ENCODE measurements around the gene PRKX.
"Not testable (repeated sequence)": the region's sequence is repeated elsewhere in the genome, so short reads cannot be mapped to it uniquely, and the experiment has no call there.

The PRKX gene

DNA sequence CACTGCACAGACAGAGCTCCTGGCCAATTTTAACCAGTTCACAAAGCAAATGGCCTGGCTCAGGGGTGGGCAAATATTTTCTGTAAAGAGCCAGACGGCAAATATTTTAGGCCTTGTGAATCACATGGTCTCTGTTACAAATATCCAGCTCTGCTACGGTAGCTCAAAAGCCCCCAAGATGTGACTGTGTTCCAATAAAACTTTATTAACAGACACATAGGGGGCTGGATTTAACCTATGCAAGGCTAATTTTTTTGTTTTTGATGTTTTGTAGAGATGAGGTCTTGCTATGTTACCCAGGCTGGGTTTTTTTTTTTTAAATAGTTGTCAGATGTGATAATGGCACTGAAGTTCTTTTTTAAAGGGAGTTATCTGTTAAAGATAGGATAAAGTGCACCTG is 65.4 kb downstream of the PRKX start:
- DNase-seq: no peak

DNA sequence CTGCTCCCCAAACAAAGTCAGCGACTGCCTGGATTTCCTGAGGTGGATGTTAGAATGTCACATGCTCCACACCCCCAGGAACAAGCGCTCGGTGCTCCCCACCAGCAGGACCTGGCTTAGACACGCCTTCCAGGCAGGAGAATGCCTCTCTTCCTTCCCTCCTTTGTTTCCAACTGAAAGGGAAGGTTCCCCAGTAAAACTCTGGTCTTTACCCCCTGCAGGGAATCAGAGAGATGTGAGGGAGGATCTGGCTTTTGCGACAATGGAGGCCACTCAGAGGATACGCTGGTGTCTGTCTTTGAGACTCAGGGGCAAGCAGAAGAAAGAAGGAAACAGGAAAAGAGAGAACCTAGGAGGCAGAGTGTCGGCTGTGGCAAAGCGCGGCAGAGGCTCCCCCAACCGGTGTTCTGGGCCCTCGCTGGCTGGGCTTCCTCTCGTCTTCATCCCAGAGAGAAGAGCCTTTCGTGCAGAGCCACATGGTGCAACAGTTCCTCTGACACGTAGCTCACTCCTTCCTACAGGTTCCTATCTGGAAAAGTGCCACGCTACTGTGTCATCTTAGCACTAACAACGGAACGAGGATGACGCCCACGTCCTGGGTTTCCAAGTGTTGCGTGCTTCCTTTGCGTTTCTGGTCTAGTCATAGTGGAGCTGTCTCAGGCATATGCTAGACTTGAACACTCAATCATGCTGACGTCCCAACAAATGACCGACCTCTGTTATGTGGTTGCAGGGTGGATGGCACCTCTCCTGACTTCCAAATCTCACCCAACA is 73.4 kb downstream of the PRKX start:
- DNase-seq: not testable (repeated sequence)

DNA sequence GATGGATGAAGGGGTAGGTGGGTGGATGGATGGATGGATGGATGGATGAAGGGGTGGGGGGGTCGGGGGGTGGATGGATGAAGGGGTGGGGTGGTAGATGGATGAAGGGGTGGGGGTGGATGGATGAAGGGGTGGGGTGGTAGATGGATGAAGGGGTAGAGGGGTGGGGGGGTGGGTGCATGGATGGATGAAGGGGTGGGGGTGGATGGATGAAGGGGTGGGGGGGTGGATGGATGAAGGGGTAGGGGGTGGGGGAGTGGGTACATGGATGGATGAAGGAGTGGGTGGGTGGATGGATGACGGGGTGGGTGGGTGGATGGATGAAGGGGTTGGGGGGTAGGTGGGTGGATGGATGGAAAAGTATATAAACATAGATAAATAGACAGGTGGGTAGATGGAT is 74.2 kb downstream of the PRKX start:
- no peak for DNase-seq

- DNase-seq: peak in 1 of 2 experiments; percentile 0
These were observed 75.1 kb downstream of the PRKX start for GRCh38 chrX:3638280-3638873.

- DNase-seq: no peak
These were observed 76.6 kb downstream of the PRKX start for GRCh38 chrX:3636803-3637202.

DNA sequence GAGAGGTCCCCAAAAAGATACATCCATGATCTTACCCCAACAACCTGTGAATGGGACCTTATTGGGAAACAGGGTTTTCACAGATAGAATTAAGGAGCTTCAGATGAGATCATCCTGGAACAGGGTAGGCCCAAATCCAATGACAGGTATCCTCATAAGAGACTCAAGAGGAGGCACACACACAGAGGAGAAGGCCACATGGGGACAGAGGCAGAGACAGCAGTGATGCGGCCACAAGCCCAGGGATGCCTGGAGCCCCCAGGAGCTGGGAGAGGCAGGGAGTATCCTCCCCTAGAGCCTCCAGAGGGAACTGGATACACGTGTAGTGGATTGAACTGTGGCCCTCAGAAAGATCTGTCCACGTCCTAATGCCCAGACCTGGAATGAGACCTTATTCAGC is 82.3 kb downstream of the PRKX start:
- no peak for DNase-seq

GRCh38 chrX:3627594-3627993 is 85.9 kb downstream of the PRKX start:
- no peak for DNase-seq

GRCh38 chrX:3621414-3621813 is 92.0 kb downstream of the PRKX start:
- DNase-seq: no peak

DNA sequence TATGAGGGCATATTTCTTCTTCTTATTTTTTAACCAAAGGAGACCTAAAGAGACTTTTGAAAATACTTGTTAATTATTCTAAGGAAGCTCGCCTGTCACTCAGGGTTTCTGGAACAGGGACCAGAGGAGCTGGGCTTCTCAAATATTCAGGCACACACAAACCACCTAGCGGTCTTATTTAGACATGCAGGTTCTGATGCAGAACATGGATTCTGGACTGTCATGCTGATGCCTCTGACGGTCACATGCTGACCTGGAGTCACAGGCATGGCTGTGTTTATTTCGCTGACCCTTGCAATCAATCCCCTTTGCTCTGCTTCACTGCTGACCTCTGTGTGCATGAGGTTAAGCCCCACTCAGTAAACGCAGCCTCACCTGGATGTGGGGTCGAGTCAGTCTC is 101.7 kb downstream of the PRKX start:
- DNase-seq: not testable (repeated sequence)

- DNase-seq: no peak
These were observed 103.6 kb downstream of the PRKX start for GRCh38 chrX:3609810-3610209.

DNA sequence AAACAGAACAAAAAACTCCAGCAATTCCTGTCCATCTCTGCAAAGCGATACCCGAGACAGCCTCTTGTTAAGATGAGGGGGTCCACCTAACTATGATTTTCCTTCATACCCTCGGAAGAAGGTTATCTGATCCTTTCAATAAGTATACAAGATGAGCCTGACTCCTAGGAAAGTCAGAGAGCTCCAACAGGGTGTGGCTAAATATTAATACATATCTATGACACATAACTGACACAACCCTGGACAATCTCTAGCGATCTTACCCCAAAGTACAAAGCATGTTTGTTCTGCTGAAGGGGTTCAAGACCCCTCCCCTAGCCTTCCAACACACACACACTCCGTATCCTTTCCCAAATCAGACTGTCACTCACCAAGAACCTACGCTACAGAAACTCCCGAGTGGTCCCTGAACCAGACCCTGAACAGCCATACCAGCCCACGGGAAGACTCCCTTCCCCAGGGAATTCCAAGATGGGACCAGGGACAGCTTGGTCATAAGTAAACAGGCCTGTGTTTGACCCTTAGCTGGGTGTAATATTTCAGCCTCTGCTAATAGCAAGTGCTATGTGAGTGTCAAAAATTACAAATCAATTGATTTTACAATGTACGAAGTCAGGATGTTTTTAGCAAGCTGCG is 110.3 kb downstream of the PRKX start:
- DNase-seq: no peak

GRCh38 chrX:3599802-3600430 is 113.5 kb downstream of the PRKX start:
- DNase-seq: no peak

- DNase-seq: no peak
These were observed 114.7 kb downstream of the PRKX start for GRCh38 chrX:3598709-3599108.

DNA sequence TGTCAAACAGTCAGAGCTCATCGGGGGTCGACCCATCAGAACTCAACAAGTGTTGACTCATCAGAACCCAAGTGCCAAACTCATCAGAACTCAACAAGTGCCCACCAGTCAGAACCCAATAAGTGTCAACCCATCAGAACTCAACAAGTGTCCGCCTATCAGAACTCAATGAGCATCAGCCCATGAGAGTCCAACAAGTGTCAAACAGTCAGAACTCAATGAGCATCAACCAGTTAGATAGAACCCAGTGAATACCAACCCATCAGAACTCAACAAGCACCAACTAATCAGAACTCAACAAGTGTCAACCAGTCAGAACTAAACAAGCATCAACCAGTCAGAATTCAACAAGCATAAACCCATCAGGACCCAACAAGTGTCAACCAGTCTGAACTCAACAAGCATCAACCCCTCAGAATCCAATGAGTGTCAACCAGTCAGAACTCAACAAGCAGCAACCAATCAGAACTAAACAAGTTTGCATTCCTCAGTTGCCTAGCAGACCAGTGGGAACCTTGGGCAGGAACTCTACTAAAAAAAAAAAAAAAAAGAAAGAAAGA is 115.3 kb downstream of the PRKX start:
- DNase-seq: no peak

DNA sequence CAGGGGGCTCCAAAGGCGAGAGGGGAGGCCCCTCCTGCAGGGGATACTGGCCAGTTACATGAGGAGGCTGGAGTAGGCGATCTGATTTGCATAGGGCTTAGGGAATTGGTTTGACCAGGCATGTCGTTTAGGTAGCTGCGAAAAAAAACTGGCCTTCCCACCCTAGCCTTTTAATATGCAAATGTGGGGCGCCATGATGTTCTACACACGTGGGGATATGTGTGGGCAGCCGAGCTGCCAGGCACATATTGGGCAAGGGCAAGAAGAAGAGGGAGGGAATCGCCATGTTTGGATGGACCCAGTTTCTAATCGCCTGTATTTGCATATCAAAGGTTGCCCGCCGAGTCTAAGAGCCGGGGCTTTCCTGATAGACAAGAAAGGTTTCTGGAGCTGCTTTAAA is 121.3 kb downstream of the PRKX start:
- no peak for DNase-seq

DNA sequence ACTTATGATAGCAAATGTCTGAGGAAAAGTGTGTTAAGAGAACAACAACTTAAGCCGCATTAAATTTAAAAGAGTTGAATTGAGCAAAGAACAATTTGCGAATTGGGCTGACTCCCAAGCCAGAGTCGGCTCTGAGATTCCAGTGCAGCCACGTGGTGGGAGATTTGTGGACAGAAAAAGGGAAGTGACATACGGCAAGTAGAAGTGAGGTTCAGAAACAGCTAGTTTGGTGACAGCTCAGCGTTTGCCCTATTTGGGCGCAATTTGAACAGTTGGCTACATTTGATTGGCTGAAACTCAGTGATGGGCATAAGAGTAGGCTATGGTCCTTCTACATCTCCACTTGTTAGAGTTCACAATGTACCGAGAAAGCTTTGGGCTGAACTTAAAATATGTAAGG is 124.0 kb downstream of the PRKX start:
- DNase-seq: no peak

DNA sequence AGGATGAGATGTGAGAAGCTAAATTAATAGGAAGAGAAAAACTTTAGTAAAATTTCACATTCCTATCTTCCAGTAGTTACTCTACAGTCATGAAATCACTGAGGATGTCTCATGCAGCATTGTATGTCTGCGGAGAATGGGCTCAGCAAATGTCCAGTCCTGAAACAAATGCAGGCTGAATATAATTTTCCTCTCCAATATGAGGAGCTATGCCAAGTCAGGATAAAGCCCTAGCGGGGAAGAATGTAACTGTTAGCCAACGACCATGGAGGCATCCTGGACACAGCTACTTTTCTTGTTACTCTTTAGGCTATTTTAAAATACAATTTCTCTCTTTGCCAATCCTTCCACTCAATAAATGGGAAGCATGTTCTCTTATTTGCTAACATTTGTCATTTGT is 127.7 kb downstream of the PRKX start:
- DNase-seq: peak in 1 of 2 experiments; percentile 29

GRCh38 chrX:3584415-3584996 is 128.9 kb downstream of the PRKX start:
- DNase-seq: no peak

DNA sequence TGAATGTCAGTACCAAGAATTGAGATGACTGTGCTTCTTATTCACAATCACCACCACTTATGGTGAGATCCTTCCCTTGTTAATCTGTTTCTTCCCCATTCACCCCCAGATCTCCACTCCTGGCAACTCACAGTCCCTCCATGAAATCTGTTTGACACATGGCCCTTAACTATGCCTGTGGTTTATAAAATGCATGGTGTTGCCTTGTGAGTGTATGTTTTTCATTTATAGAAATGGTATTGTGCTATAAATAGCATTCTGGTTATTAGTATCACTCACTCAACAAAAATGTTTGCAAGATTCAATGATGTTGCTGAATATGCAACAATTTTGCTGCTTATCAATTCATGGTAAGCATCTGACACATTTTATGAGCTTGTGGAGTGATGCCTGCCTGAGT is 131.0 kb downstream of the PRKX start:
- DNase-seq: no peak

GRCh38 chrX:3581609-3582108 is 131.8 kb downstream of the PRKX start:
- DNase-seq: no peak

DNA sequence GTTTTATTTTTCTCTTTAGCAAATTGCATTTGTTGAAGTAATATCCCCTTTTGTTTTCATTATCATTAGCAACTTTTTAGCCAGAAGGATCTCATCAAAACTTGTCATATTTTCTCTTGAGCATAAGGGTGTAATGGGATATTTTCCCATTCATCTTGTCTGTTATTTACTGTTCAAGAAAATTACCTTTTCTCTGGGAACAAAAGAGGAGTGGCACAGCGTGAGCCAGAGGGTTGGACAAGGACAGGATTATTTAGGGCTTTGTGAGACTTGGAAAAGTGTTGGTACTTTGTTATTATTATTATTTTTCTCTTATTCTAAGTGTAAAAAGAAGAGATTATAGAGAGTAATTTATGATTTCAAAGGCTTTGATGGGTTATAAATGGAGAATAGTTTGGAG is 135.9 kb downstream of the PRKX start:
- no peak for DNase-seq

- DNase-seq: no peak
These were observed 136.5 kb downstream of the PRKX start for GRCh38 chrX:3576886-3577501.
